CD14-positive monocyte (primary cell): ENCODE data around the gene ATXN1. TPM values are rescaled to one million over a fixed set of nuclear protein-coding genes. Genes with fewer than 3 reads are reported as not detected.
A peak's percentile ranks its signal among the peaks of the same experiment; 100 is the strongest.

Source experiments
- DNase-seq, 3 donors: peaks; one replicate each; pipeline ENCODE4 v3.0.0-alpha.2; 2011 to 2022
- H2AFZ ChIP-seq: 2 replicates; pipeline ENCODE4 v1.6.0; 2012; ENCODE audit warnings: mild to moderate bottlenecking, low read depth, low read length, inconsistent platforms; ENCODE audit not compliant: insufficient read depth, poor library complexity, severe bottlenecking
- H3K27ac ChIP-seq, 2 donors: 1 replicate in 1 of 2; 2 replicates in 1 of 2; pipeline ENCODE4 v1.5.1; 2012 to 2013; ENCODE audit warnings: low read length in 2 of 2, control low read depth in 1 of 2, inconsistent platforms in 1 of 2, low read depth in 1 of 2, mild to moderate bottlenecking in 1 of 2
- H3K27me3 ChIP-seq, 2 donors: one replicate each; pipeline versions ENCODE4 v1.6.0 to v1.6.1; 2011 to 2013; ENCODE audit warnings: low read length in 2 of 2; ENCODE audit not compliant: control insufficient read depth in 2 of 2, insufficient read depth in 2 of 2
- H3K36me3 ChIP-seq, 2 donors: replicated peaks in 1 of 2; 1 replicate in 1 of 2; 2 replicates in 1 of 2; pipeline versions ENCODE4 v1.5.1 to v1.6.1; 2012 to 2013; ENCODE audit warnings: low read length in 2 of 2, control low read depth in 1 of 2, inconsistent platforms in 1 of 2, mild to moderate bottlenecking in 1 of 2; ENCODE audit not compliant: insufficient read depth in 2 of 2, control insufficient read depth in 1 of 2
- H3K4me1 ChIP-seq, 2 donors: 1 replicate in 1 of 2; 2 replicates in 1 of 2; pipeline versions ENCODE4 v1.5.1 to v1.6.1; 2012 to 2013; ENCODE audit warnings: low read length in 2 of 2, control low read depth in 1 of 2, inconsistent platforms in 1 of 2, mild to moderate bottlenecking in 1 of 2, moderate library complexity in 1 of 2; ENCODE audit not compliant: insufficient read depth in 2 of 2, control insufficient read depth in 1 of 2
- H3K4me2 ChIP-seq: replicated peaks from 2 replicates; pipeline ENCODE3; 2012; ENCODE audit warnings: low read length, moderate library complexity, mild to moderate bottlenecking; ENCODE audit not compliant: poor library complexity, severe bottlenecking; ENCODE audit errors: extremely low read depth
- H3K4me3 ChIP-seq, 3 experiments: fragments of 200-600 bp in 1 of 3; sonication (generic) in 1 of 3; replicated peaks in 1 of 3; 1 replicate in 2 of 3; 2 replicates in 1 of 3; pipeline ENCODE4 v1.5.1; 2011 to 2013; ENCODE audit warnings: low read length in 3 of 3, mild to moderate bottlenecking in 3 of 3, control low read depth in 2 of 3, low read depth in 2 of 3, inconsistent platforms in 1 of 3, moderate library complexity in 1 of 3
- H3K79me2 ChIP-seq: 2 replicates; pipeline ENCODE4 v1.6.0; 2012; ENCODE audit warnings: mild to moderate bottlenecking, control low read depth, inconsistent platforms, low read length, moderate library complexity; ENCODE audit not compliant: insufficient read depth
- H3K9ac ChIP-seq: 2 replicates; pipeline ENCODE4 v1.6.0; 2017; ENCODE audit warnings: low read length, mild to moderate bottlenecking; ENCODE audit not compliant: insufficient read depth, poor library complexity, severe bottlenecking
- H3K9me3 ChIP-seq, 2 donors: replicated peaks in 1 of 2; 1 replicate in 1 of 2; 2 replicates in 1 of 2; pipeline versions ENCODE4 v1.5.1 to v1.6.1; 2012 to 2013; ENCODE audit warnings: low read length in 2 of 2, control low read depth in 1 of 2; ENCODE audit not compliant: control insufficient read depth in 1 of 2, insufficient read depth in 1 of 2
- H4K20me1 ChIP-seq: 2 replicates; pipeline ENCODE4 v1.6.0; 2012; ENCODE audit warnings: mild to moderate bottlenecking, low read length, control low read depth, moderate library complexity; ENCODE audit not compliant: insufficient read depth
- H3K27ac Mint-ChIP-seq, 7 donors: one replicate each; pipeline ENCODE4 v1.8.0; 2020; ENCODE audit warnings: mild to moderate bottlenecking in 7 of 7, mixed read lengths in 7 of 7, moderate library complexity in 6 of 7, inconsistent platforms in 2 of 7
- H3K27me3 Mint-ChIP-seq, 3 donors: one replicate each; pipeline ENCODE4 v1.8.0; 2021 to 2022; ENCODE audit warnings: low read depth in 3 of 3, mild to moderate bottlenecking in 3 of 3, mixed read lengths in 3 of 3, moderate library complexity in 3 of 3, inconsistent platforms in 1 of 3
- H3K36me3 Mint-ChIP-seq, 2 donors: one replicate each; pipeline ENCODE4 v1.8.0; 2020; ENCODE audit warnings: mixed read lengths in 2 of 2, inconsistent platforms in 1 of 2, mild to moderate bottlenecking in 1 of 2
- H3K4me1 Mint-ChIP-seq: one replicate; pipeline ENCODE4 v1.8.0; 2020; ENCODE audit warnings: mild to moderate bottlenecking, mixed read lengths
- H3K4me3 Mint-ChIP-seq, 2 donors: one replicate each; pipeline ENCODE4 v1.8.0; 2020; ENCODE audit warnings: mild to moderate bottlenecking in 2 of 2, mixed read lengths in 2 of 2, moderate library complexity in 1 of 2
- H3K9me3 Mint-ChIP-seq, 7 donors: one replicate each; pipeline ENCODE4 v1.8.0; 2020 to 2022; ENCODE audit warnings: mixed read lengths in 7 of 7, mild to moderate bottlenecking in 6 of 7, moderate library complexity in 6 of 7, inconsistent platforms in 2 of 7
- WGBS: methylation state at CpG from one replicate; pipeline ENCODE4 v1.1.5; 2013; ENCODE audit warnings: missing lambda C conversion rate; ENCODE audit not compliant: insufficient coverage; 5-methylcytosine and 5-hydroxymethylcytosine counted together
- intact Hi-C, 2 donors: fragments of 100-400 bp; cut with micrococcal nuclease; formaldehyde crosslinking; loops; one replicate each; pipeline versions ENCODE4 v1.15.0 to v1.15.1; 2023
- polyA plus RNA-seq, 3 donors: library from polyadenylated mRNA; depleted of rRNA in 1 of 3; unstranded in 2 of 3; stranded (reverse) in 1 of 3; fragments of 300-500 nt in 2 of 3; fragments of >200 nt in 1 of 3; fragmentation: Illumina TruSeq in 2 of 3; gene quantifications; 1 replicate in 2 of 3; 2 replicates in 1 of 3; pipeline ENCODE4 v1.2.3, GENCODE V29; 2012 to 2021
- TF ChIP-seq, protein P1 (sequence below): fragments of 200-600 bp; IDR thresholded peaks from one replicate; pipeline ENCODE4 v1.8.0; 2022; ENCODE audit warnings: antibody characterized with exemption, mild to moderate bottlenecking

Gene ATXN1
- polyA plus RNA-seq, 3 donors: 8.8 to 19.1 (median 10.9) TPM

DNA sequence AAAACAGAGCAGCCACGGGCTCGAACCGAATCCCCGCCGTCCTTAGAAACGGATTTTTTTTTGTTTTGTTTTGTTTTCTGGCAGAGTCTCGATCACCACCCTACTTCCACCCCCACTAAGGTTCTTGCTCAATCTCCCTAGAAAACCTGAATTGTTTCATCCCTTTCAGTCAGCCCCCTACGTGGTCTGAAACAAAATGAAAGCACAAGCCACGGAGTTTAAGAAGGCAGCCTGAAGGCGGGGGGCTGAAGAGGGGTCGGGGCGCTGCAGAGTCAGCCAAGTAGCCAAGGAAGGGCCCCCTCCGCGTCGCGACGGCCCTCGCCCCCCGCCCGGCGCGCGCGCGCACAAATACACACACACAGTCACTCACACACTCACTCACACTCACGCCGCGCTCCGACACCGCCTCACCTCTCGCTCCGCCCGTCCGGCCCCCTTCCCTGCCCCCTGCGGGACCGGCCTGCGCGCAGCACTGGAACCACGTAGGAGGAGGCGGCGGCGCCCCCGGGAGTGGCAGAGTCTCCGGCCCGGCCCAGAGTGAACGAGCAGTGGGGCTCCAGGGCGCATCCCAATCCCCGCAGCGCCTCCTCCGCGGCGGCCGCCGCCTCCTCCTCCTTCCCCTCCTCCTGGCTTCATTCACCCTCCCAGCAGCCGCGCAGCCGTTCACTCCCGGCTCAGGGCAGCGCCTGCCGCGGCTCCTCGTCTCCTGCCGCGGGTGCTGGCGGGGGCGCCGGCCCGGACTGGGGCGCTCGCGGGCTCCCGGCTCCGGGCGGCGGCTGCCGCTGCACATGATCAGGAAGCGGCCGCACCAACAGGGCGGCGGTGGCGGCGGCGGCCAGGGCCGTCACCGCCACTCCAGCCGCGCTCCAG, 1.4 kb downstream of the ATXN1 start:
- H3K4me1 Mint-ChIP-seq: peaks cover 43% of the 10 kb centered on the region
- H3K79me2 ChIP-seq: peaks cover 60% of the 10 kb centered on the region
- H3K27ac Mint-ChIP-seq: peak overlapping the region; percentile 97 to 99 (median 98)
- H3K4me2 ChIP-seq: peak overlapping the region; percentile 98
- no peaks in the 10 kb centered on the region for H3K9me3 Mint-ChIP-seq
- no peaks in the 10 kb centered on the region for H3K36me3 ChIP-seq
- H3K27me3 Mint-ChIP-seq: no peaks in the 10 kb centered on the region
- intact Hi-C loops: loop anchor here (5.0 to 10.0 kb wide), 4 partner anchors 75 to 255 kb away; no protein-coding TSS in a partner anchor
- H3K4me1 ChIP-seq: peaks cover 35 to 56% of the 10 kb centered on the region in 2 donors
- no peaks in the 10 kb centered on the region for H3K27me3 ChIP-seq
- H3K4me3 ChIP-seq: peak overlapping the region; percentile 60 to 98 (median 92)
- TF ChIP-seq, protein P1, sequence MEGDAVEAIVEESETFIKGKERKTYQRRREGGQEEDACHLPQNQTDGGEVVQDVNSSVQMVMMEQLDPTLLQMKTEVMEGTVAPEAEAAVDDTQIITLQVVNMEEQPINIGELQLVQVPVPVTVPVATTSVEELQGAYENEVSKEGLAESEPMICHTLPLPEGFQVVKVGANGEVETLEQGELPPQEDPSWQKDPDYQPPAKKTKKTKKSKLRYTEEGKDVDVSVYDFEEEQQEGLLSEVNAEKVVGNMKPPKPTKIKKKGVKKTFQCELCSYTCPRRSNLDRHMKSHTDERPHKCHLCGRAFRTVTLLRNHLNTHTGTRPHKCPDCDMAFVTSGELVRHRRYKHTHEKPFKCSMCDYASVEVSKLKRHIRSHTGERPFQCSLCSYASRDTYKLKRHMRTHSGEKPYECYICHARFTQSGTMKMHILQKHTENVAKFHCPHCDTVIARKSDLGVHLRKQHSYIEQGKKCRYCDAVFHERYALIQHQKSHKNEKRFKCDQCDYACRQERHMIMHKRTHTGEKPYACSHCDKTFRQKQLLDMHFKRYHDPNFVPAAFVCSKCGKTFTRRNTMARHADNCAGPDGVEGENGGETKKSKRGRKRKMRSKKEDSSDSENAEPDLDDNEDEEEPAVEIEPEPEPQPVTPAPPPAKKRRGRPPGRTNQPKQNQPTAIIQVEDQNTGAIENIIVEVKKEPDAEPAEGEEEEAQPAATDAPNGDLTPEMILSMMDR: no peak
- H3K36me3 Mint-ChIP-seq: peaks cover 9 to 14% of the 10 kb centered on the region in 2 donors
- no peaks in the 10 kb centered on the region for H3K9me3 ChIP-seq
- peaks cover 29% of the 10 kb centered on the region for H4K20me1 ChIP-seq
- peak; percentile 64 to 72 (median 70) for DNase-seq
- under 1% methylated on average over 78 of the region's 87 CpGs for WGBS
- H3K9ac ChIP-seq: peak overlapping the region; percentile 98
- H3K27ac ChIP-seq: peak overlapping the region; percentile 76 to 98
- H2AFZ ChIP-seq: peak overlapping the region; percentile 78
- peak overlapping the region; percentile 94 to 96 for H3K4me3 Mint-ChIP-seq

DNA sequence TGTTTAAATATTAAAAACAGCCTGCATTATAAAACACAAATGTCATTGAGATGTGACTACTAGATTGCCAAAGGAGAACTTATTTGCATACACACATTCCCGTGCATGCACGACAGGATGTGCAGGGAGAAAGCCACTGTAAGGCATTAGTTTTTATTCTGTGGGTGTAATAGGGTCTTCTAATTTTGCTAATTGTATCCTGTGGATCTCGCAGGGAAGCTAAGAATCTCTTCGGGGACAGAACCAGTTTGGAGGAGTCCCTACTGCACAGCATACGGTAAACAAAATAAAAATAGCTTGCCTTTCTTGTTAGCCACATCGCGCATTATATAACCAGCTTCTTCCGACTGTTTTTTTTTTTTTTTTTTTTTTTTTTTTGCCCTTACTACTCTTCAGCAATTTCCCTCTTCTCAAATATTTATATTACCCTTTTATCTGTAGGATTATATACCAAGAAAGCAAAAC, 2.0 kb downstream of the ATXN1 start:
- TF ChIP-seq, protein P1: no peak
- Histone ChIP-seq H3K4me3 (peak overlapping the region; percentile 60 to 98 (median 92)), H3K27ac (peak overlapping the region; percentile 76 to 98), H3K4me1 (peaks cover 35 to 62% of the 10 kb centered on the region in 2 donors), H3K27me3 (no peaks in the 10 kb centered on the region), H3K79me2 (peaks cover 66% of the 10 kb centered on the region), H3K4me2 (peak overlapping the region; percentile 98), H3K9ac (peak overlapping the region; percentile 98), H3K36me3 (no peaks in the 10 kb centered on the region), H3K9me3 (no peaks in the 10 kb centered on the region), H4K20me1 (peaks cover 34% of the 10 kb centered on the region), H2AFZ (peak overlapping the region; percentile 78)
- DNase-seq: peak; percentile 57 to 69 (median 68)
- Mint-ChIP-seq H3K9me3 (no peaks in the 10 kb centered on the region), H3K27me3 (no peaks in the 10 kb centered on the region), H3K27ac (peak overlapping the region; percentile 97 to 99 (median 98)), H3K4me3 (peak overlapping the region; percentile 94 to 96), H3K36me3 (peaks cover 9 to 19% of the 10 kb centered on the region in 2 donors), H3K4me1 (peaks cover 50% of the 10 kb centered on the region)
- WGBS: 0% methylated on average over 3 of the region's 8 CpGs
- intact Hi-C loops: loop anchor here in 1 of 2 donors (5.0 kb wide), 1 partner anchor 172 kb away; no protein-coding TSS in a partner anchor
